Measurements from ENCODE around the gene NR5A1.

NR5A1 gene

GRCh38 chr9:124498499-124499146 is 8.6 kb downstream of the NR5A1 start:
- DNase-seq (ENCODE audit: low read depth in 2 of 2) = no peak

- no peak for DNase-seq (ENCODE audit: low read depth in 2 of 2)
Measured at GRCh38 chr9:124498040-124498439, 9.2 kb downstream of the NR5A1 start.

GRCh38 chr9:124497441-124497840 is 9.8 kb downstream of the NR5A1 start:
- no peak for DNase-seq (ENCODE audit: low read depth in 2 of 2)

- no peak for DNase-seq (ENCODE audit: low read depth in 2 of 2)
Measured at GRCh38 chr9:124496463-124496862, 10.7 kb downstream of the NR5A1 start.

GRCh38 chr9:124496075-124496449 is 11.1 kb downstream of the NR5A1 start:
- DNase-seq (ENCODE audit: low read depth in 2 of 2) = no peak

GRCh38 chr9:124495126-124496074 is 11.8 kb downstream of the NR5A1 start:
- DNase-seq (ENCODE audit: low read depth in 2 of 2) = no peak

GRCh38 chr9:124493794-124494479 is 13.3 kb downstream of the NR5A1 start:
- DNase-seq (ENCODE audit: low read depth in 2 of 2) = no peak

- DNase-seq (ENCODE audit: low read depth in 2 of 2) = no peak
Measured at GRCh38 chr9:124493218-124493617, 14.0 kb downstream of the NR5A1 start.

- no peak for DNase-seq (ENCODE audit: low read depth in 2 of 2)
Measured at GRCh38 chr9:124492818-124493217, 14.4 kb downstream of the NR5A1 start.

- DNase-seq (ENCODE audit: low read depth in 2 of 2) = no peak
Measured at GRCh38 chr9:124491049-124491975, 15.9 kb downstream of the NR5A1 start.

- no peak for DNase-seq (ENCODE audit: low read depth in 2 of 2)
Measured at GRCh38 chr9:124490004-124490403, 17.2 kb downstream of the NR5A1 start.

GRCh38 chr9:124489222-124489621 is 18.0 kb downstream of the NR5A1 start:
- DNase-seq (ENCODE audit: low read depth in 2 of 2) = no peak

- DNase-seq (ENCODE audit: low read depth in 2 of 2) = no peak
Measured at GRCh38 chr9:124488641-124489210, 18.5 kb downstream of the NR5A1 start.

GRCh38 chr9:124487260-124488182 is 19.7 kb downstream of the NR5A1 start:
- no peak for DNase-seq (ENCODE audit: low read depth in 2 of 2)

- no peak for DNase-seq (ENCODE audit: low read depth in 2 of 2)
Measured at GRCh38 chr9:124486778-124487259, 20.4 kb downstream of the NR5A1 start.

GRCh38 chr9:124485936-124486335 is 21.3 kb downstream of the NR5A1 start:
- no peak for DNase-seq (ENCODE audit: low read depth in 2 of 2)

- DNase-seq (ENCODE audit: low read depth in 2 of 2) = no peak
Measured at GRCh38 chr9:124485201-124485600, 22.0 kb downstream of the NR5A1 start.

- DNase-seq (ENCODE audit: low read depth in 2 of 2) = no peak
Measured at GRCh38 chr9:124483481-124483880, 23.7 kb downstream of the NR5A1 start.

GRCh38 chr9:124482431-124483031 is 24.7 kb downstream of the NR5A1 start:
- no peak for DNase-seq (ENCODE audit: low read depth in 2 of 2)
